Measurements from ENCODE around the gene NES.

DNA sequence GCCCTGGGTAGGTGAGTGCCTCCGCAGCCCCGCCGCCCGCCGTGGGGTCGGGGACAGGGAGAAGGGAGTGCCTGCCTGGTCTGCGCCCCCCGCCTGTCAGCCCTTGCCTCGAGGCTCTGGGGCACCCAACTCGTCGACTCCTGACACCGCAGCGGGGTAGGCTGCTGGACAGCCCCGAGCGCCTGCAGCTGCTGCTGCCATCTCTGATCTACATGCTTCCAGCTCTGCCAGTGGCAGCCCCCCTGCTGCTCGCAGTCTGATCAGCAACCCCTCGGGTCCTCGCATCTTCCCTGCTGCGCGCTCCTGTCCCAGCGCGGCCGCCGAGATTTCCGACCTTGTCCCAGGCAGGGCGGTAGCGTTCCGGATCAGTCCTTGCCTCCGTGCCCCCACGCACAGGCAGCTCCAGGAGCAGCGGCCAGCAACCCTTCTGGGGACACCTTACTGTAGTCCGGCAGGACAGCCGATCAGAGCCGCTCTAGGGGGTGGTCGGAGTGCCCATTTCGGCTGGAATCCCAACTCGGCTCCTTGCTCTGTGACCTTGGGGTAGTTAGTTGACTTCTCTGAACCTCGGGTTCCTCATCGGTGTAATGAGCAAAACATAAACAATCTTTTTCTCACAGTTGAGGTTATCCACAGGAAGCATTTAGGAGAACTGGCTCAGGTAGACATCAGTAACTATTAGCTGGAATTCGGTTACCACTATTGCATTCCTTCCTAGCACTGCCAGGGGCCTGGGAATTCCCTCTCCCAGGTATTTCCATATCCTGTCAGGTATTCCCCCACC lies 34.8 kb downstream of the NES start:
- TF ChIP-seq, protein P1, sequence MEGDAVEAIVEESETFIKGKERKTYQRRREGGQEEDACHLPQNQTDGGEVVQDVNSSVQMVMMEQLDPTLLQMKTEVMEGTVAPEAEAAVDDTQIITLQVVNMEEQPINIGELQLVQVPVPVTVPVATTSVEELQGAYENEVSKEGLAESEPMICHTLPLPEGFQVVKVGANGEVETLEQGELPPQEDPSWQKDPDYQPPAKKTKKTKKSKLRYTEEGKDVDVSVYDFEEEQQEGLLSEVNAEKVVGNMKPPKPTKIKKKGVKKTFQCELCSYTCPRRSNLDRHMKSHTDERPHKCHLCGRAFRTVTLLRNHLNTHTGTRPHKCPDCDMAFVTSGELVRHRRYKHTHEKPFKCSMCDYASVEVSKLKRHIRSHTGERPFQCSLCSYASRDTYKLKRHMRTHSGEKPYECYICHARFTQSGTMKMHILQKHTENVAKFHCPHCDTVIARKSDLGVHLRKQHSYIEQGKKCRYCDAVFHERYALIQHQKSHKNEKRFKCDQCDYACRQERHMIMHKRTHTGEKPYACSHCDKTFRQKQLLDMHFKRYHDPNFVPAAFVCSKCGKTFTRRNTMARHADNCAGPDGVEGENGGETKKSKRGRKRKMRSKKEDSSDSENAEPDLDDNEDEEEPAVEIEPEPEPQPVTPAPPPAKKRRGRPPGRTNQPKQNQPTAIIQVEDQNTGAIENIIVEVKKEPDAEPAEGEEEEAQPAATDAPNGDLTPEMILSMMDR (IDR thresholded peaks at IDR 0.05; ENCODE audit: insufficient read depth, low read length, poor library complexity, severe bottlenecking) = no peak
- TF ChIP-seq EZH2phosphoT487 (conservative IDR thresholded peaks at IDR 0.05; ENCODE audit: low read length) = no peak

All from SU-DHL-6 (cell line).